Adrenal gland (tissue), 12 donors: Measurements from ENCODE around the gene BCORL1. TPM values are rescaled to one million over a fixed set of nuclear protein-coding genes. Genes with fewer than 3 reads are reported as not detected.
A peak's percentile ranks its signal among the peaks of the same experiment; 100 is the strongest.

ENCODE experiments used
- DNase-seq, 7 donors: peaks; one replicate each; pipeline ENCODE4 v3.0.0-alpha.2; 2019 to 2020
- H3K27ac ChIP-seq, 5 donors: fragments of 200-600 bp; sonication (generic) in 4 of 5; 1 replicate in 3 of 5; 2 replicates in 2 of 5; pipeline versions ENCODE4 v1.5.1 to v1.8.0; 2016 to 2020; ENCODE audit warnings: mild to moderate bottlenecking in 1 of 5
- H3K27me3 ChIP-seq: fragments of 200-600 bp; 2 replicates; pipeline ENCODE4 v1.8.0; 2021
- H3K36me3 ChIP-seq, 2 donors: fragments of 200-600 bp; replicated peaks in 1 of 2; 1 replicate in 1 of 2; 2 replicates in 1 of 2; pipeline versions ENCODE4 v1.5.1 to v1.8.0; 2018 to 2022
- H3K4me1 ChIP-seq, 2 donors: fragments of 200-600 bp; replicated peaks in 1 of 2; 1 replicate in 1 of 2; 2 replicates in 1 of 2; pipeline versions ENCODE4 v1.5.1 to v1.8.0; 2018 to 2021
- H3K4me3 ChIP-seq, 4 donors: fragments of 200-600 bp; sonication (generic) in 3 of 4; one replicate each; pipeline ENCODE4 v1.5.1; 2016 to 2018
- H3K9me3 ChIP-seq, 3 donors: fragments of 200-600 bp; sonication (generic) in 1 of 3; replicated peaks in 1 of 3; 1 replicate in 2 of 3; 2 replicates in 1 of 3; pipeline versions ENCODE4 v1.5.1 to v1.8.0; 2016 to 2021
- POLR2A ChIP-seq, 2 donors: fragments of 450-650 bp; IDR thresholded peaks; one replicate each; pipeline ENCODE4 v1.6.1; 2017; ENCODE audit warnings: antibody characterized with exemption in 2 of 2, mild to moderate bottlenecking in 2 of 2, moderate library complexity in 1 of 2
- WGBS, 4 donors: extraction: QIAGEN DNeasy Blood & Tissue Kit in 2 of 4; methylation state at CpG; one replicate each; pipeline versions ENCODE4 v1.1.5 to v1.1.7; 2013 to 2017; 5-methylcytosine and 5-hydroxymethylcytosine counted together
- intact Hi-C, 2 donors: fragments of 100-400 bp; cut with DNase I; formaldehyde crosslinking; loops; one replicate each; pipeline versions ENCODE4 v1.14.1 to v1.15.0; 2022 to 2023
- polyA plus RNA-seq, 3 donors: library from polyadenylated mRNA; stranded (reverse); fragments of 200-250 nt in 2 of 3; fragments of 350-450 nt in 1 of 3; fragmentation: Illumina TruSeq in 1 of 3; extraction: RNeasy Lipid Tissue Mini Kit (QIAGEN cat#74804) in 1 of 3; gene quantifications; one replicate each; pipeline ENCODE4 v1.2.3, GENCODE V29; 2013 to 2014
- total RNA-seq, 9 donors: library from RNA; depleted of rRNA in 4 of 9; stranded (reverse); fragments of >200 nt in 4 of 9; fragments of 120-200 nt in 1 of 9; fragmentation: NEBNext Ultra II Directional in 1 of 9; extraction: Animal tissue kit (Norgen Biotek cat#: 25700) in 1 of 9; gene quantifications; one replicate each; pipeline versions ENCODE4 v1.1.0 to v1.2.4, GENCODE V29; 2013 to 2023
- TF ChIP-seq, protein P1 (sequence below), 6 experiments: fragments of 450-650 bp in 4 of 6; fragments of 200-600 bp in 2 of 6; sonication (generic) in 1 of 6; IDR thresholded peaks; 1 replicate in 5 of 6; 2 replicates in 1 of 6; pipeline versions ENCODE4 v1.5.1 to v1.8.0; 2016 to 2021; ENCODE audit warnings: antibody characterized with exemption in 6 of 6, mild to moderate bottlenecking in 2 of 6, moderate library complexity in 1 of 6
- donor health status: healthy with polysubstance abuse.
- donor health status: Bipolar disorder and iron deficiency.
- donor health status: DM: yes; HTN: yes; CAD: no.
- donor health status: DM: no; HTN: no; CAD: no.
- donor health status: DM: no; HTN: no; CAD: no.
- donor health status: DM: yes; HTN: yes; CAD: no.

The BCORL1 gene
- total and polyA plus RNA-seq, 12 donors: 1.4 to 18.5 (median 7.0) TPM

DNA sequence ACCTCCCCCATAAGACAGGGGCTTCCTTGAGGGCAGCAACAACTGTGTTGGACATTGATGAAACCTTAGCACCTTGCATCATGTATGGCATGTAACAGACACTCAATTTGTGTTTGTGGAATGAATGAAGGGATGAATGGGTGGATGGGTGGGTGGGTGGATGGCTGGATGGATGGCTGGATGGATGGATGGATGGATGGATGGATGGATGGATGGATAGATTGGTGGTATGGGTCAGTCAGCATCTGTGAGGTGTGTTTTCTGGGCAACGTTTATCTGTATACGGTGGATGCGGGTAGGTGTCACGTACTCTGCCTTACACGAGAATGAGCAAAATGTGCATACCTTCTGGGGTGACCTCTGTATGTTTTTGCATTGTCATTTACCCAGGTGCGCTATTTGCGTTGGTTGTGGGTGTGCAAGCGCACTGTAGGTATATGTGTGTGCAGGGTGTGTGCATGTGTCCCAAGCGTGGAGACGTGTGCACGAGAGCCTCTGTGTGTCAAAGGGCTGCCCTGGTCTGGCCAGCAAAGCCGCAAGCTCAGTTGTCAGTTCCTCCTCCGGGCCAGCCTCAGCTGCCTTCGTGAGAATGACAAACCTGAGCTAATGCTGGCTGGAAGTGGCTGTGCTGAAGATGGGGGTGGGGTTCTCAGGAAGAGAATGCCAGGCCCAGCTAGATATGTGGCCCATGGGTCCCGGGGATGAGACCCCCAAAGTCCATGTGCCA is 101.4 kb downstream of the BCORL1 start:
- Histone ChIP-seq H3K4me1 (peaks cover 0 to 5% of the 10 kb centered on the region in 2 donors), H3K27me3 (no peaks in the 10 kb centered on the region), H3K4me3 (no peak overlapping the region), H3K9me3 (no peaks in the 10 kb centered on the region), H3K36me3 (no peaks in the 10 kb centered on the region), H3K27ac (peak overlapping the region in 1 of 5 donors; percentile 22)
- peak in 1 of 7 donors; percentile 10 for DNase-seq
- WGBS, 4 donors: 63 to 85% (median 73%) methylated on average over 7 to 15 of the region's 15 CpGs
- intact Hi-C loops: loop anchor here in 1 of 2 donors (5.0 kb wide), 1 partner anchor 33 kb away; no protein-coding TSS in a partner anchor
- TF ChIP-seq, protein P1, sequence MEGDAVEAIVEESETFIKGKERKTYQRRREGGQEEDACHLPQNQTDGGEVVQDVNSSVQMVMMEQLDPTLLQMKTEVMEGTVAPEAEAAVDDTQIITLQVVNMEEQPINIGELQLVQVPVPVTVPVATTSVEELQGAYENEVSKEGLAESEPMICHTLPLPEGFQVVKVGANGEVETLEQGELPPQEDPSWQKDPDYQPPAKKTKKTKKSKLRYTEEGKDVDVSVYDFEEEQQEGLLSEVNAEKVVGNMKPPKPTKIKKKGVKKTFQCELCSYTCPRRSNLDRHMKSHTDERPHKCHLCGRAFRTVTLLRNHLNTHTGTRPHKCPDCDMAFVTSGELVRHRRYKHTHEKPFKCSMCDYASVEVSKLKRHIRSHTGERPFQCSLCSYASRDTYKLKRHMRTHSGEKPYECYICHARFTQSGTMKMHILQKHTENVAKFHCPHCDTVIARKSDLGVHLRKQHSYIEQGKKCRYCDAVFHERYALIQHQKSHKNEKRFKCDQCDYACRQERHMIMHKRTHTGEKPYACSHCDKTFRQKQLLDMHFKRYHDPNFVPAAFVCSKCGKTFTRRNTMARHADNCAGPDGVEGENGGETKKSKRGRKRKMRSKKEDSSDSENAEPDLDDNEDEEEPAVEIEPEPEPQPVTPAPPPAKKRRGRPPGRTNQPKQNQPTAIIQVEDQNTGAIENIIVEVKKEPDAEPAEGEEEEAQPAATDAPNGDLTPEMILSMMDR (IDR thresholded peaks at IDR 0.05): no peak
- TF ChIP-seq POLR2A (IDR thresholded peaks at IDR 0.05): no peak

DNA sequence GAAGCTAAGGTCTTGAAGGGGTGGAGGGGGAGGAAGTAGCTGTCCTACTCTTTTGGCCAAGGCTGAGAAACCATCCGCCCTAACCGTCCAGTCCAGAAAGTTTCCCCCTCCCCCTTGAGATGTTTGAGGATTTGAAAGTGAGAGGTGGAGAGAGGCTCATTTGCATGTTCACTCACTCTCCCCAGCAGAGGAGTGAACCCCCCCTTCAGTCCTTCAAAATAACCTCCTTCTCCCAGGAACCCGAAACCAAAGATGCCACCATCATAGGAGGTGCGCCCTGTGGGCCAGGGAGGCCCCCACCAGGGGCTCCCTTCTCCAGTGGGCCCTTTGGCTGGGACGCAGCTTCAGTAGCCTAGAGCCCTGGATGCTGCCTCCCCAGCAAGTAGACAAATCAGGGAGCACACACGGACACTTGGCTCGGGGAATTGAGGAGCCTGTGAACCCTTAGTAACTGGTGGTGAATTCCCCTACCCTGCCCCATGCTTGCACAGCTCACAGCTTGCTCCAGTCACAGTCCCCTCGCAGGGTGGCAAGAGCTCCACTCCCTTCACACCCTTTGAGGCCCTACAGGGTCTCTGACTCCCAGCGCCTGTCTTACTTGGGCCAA is 102.3 kb downstream of the BCORL1 start:
- no peak for TF ChIP-seq POLR2A (IDR thresholded peaks at IDR 0.05)
- TF ChIP-seq, protein P1 (IDR thresholded peaks at IDR 0.05): no peak
- DNase-seq: no peak
- Histone ChIP-seq H3K36me3 (no peaks in the 10 kb centered on the region), H3K27me3 (no peaks in the 10 kb centered on the region), H3K4me1 (peaks cover 0 to 5% of the 10 kb centered on the region in 2 donors), H3K9me3 (no peaks in the 10 kb centered on the region), H3K4me3 (no peak overlapping the region), H3K27ac (peak overlapping the region in 1 of 5 donors; percentile 52)
- 63 to 80% (median 77%) methylated on average over 1 to 9 of the region's 9 CpGs for WGBS, 4 donors
- intact Hi-C loops: loop anchor here (5.0 kb wide), 2 partner anchors 33 to 108 kb away; no protein-coding TSS in a partner anchor

DNA sequence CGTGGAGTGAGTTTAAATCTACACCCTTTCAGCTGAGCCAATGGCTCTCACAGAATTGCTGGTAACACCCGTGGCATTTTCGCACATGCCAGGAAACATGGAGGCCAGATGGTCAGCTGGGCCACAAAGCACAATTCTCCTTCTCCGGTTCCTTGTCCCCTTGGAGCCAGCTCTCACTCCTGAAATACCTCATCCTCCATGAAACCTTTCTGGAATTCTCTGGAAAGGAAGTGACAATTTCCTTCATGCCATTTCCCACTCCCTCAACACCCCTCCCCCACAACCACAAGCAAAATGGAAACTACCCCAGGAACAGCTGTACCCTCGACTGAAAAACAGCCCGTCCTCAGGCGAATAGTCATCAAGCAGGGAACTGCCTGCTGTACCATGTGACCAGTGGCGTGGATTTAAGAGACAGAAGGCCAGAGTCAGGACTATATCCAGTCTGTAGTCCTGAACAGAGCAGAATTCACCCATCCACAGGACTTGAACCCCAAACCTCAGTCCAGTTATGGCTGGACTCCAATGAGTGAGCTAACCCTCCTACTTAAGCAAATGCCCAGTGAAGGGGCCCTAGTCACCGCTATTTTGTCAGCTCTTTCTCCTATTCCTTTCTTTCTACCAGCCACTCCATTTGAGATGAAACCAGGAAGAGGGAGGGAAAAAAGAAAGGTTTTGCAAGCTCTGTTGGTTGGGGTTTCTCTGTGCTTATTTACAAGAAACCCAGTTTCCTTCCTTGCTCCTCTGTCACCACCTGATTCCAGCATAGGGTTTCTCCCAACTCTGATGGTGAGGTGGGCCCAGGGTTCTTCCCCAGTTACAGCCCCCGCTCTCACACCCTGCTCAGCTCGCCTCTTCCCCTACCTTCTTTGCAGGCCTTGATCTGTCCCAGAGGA is 103.4 kb downstream of the BCORL1 start:
- intact Hi-C loops: loop anchor here in 1 of 2 donors (5.0 kb wide), 1 partner anchor 107 kb away; no protein-coding TSS in a partner anchor
- Histone ChIP-seq H3K4me3 (no peak overlapping the region), H3K4me1 (peaks cover 0 to 5% of the 10 kb centered on the region in 2 donors), H3K9me3 (no peaks in the 10 kb centered on the region), H3K27ac (peak overlapping the region in 1 of 5 donors; percentile 52), H3K27me3 (no peaks in the 10 kb centered on the region), H3K36me3 (no peaks in the 10 kb centered on the region)
- DNase-seq: no peak
- 65 to 80% (median 73%) methylated on average over 7 to 11 of the region's 11 CpGs for WGBS, 4 donors
- TF ChIP-seq, protein P1 (IDR thresholded peaks at IDR 0.05): no peak
- TF ChIP-seq POLR2A (IDR thresholded peaks at IDR 0.05): no peak
